HPDE6-E6E7 (cell line): Measurements from ENCODE around the gene GALC.

ENCODE experiments used
- DNase-seq: peaks from one replicate; pipeline ENCODE4 v3.0.0; 2011; ENCODE audit warnings: missing footprints; ENCODE audit errors: extremely low spot score

The GALC gene

DNA sequence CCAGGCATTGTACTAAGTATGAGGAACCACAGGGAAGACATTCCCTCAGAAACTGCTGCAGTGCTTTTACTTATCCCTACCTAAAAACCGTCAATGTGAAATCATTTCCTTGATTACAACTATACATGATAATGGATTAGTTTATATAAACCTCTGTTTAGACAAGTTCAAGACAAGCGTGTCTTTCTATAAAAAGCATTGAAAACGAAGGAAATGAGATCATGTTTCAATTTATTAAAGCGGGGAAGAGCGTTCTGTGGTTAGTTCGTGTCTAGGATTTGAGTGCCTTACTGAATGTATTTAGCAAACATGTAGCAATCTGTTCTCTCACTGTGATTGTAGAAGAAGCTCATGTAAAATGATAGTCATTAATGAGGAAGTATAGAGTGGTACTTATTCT, 37.5 kb downstream of the GALC start:
- DNase-seq = no peak

DNA sequence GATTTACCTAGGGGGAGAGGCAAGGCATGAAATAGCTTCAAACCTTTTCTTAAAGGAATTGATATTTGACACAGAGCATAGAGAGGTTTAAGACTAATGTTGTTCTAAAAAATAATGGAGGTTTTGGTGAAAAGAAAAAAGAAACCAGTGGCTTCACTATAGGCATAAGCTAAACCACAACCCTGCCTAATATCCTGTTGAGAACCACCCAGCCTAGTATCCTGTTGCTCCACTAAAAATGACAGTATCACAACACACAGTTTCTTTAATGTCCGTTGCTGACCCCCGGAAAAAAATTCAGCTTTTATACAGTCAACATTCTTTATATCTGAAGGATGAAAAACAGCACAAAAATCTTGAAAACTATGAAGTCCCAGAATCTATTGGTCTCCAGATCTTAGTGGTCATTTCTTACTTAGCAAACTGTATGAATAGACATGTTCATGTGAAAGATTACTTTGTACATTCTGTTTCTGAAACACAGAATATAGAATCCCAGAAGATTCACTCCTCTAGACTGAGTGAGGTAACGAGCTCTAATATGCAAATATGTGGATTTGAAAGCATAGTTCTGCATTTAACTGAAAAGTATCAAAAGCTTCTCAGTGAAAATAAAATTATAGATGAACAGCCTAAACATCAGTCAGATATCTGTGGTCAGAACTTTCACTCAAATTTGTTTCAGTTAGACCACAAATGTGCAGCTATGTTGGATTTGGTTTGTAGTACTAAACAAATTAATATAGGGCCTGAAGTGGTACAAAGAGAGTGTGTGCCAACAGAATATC, 40.5 kb downstream of the GALC start:
- DNase-seq = no peak

DNA sequence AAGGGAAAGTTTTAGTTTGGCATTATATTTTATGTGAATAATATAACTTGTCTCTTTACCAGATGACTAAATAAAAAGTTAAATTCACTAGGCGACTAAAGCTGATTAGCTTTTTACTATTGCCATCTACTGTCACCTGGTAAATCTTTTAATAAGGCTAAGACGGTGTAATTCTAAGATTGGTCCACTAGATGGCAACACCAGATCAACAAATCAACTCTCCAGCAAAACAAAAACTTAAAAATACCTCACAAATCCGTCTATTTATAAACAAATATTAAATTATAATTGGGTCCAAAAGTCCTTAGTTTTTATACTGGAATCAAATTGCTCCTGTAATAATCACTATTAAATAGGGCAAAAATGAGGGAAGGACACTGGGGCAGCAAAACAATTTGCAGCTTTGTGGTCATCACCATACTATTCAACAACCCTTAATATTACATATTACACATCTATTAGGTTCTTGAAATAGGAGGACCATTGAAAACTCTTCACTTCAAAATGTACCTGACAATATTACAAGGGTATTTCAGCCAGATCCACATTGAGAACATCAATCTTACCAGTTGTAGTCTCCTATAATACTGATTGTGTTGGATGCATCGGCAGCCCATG, 47.9 kb downstream of the GALC start:
- no peak for DNase-seq

DNA sequence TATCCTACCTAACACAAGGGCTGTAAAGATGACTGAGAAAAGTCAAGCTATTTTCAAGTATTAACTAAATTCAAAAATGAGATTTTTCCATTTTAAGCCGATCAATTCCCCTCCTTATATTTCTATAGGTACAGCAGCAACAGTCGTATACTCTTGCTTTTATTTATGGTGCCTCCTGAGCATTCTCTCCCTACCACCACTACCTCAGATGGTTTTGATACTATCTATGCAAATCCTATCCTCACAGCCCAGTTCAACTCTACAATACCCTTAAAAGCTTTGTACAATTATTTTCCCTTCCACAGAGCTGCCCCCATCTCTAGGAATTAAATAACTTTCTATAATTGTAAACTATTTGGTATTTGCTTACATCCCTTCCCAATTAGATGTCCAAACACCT, 52.1 kb downstream of the GALC start:
- no peak for DNase-seq

DNA sequence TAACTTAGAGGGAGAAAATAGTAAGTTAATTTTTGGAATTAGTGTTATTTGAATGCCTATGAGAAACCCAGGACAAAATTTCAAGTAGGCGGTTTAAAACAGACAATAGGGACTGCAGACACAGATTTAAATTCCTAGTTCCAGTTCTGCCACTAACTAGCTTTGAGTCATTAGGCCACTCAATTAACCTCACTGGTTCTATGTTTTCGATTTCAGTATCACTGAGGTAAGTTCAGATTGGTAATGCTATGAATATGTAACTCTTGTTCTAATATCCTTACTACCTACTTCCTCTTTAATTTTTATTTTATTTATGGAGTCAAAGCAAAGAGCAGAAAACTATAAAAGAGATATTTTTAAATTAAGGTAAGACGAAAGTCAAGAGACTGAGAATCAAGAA, 52.6 kb downstream of the GALC start:
- no peak for DNase-seq

DNA sequence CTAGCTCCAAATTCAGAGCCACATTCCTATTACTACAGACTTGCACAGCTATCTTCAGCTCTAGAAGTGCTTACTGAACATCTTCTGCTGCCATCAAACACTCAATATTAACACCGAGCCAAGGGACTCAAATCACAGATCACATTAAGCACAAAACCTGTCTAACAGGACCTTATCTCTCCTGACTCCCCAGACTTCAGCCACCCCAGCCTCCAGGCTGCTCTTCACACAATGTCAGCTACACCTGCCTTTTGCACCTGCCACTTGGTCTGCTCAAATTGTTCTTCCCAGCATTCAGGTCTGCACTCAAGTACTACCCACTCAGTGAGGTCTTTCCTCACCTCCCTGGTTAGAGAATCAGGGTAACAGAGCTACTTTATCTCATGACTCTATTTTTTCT, 57.1 kb downstream of the GALC start:
- no peak for DNase-seq

DNA sequence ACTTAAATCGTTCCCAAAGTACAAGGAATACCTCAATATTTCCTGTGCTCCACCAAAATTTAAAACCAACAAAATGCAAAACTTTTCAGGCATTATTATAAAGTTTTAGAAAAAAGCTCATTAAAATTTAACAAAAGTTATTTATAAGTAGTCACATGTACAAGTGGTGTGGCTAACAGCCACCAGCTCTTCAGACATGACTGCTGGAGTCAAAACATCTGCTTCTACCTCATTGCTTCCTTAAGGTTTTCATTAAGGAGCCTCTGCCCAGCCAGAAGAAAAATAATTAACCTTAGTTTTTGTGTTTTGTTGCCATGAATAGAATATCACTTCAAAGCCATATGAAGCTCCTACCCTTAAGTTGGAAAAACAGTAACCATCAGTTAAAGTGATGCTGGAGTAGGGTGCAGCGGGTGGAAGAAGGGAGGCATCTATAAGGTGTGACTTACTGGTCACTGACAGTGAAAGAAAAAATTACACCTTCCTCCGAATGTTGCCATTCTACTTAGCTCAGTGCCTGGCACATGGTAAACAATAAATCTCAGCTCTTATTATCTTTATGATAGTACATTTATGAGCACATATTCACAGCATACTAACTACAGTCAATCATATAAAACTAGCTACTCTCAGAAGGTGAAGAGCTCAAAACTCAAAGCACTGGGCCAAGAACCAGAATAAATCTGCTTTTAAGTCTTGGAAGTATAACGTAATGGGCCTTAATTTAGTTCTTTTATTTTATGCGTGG, 57.7 kb downstream of the GALC start:
- DNase-seq = no peak

DNA sequence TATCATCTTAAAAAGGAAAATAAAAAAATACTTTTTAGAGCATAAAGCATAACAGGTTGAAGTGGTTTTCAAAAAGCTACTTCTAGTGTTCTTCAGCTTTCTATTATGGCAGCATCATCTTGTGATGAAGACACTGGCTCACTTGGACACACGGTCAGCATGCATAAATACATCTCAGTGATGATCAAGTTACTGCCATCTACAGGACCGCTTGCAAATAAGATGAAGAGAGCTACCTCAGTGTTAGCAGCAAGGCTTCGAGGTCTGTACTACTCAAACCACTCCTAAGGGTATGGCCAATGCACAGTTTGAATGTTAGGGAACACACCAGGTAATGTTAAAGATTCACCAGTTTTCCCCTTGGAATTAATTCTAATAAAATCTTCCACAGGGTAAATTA, 58.8 kb downstream of the GALC start:
- no peak for DNase-seq

DNA sequence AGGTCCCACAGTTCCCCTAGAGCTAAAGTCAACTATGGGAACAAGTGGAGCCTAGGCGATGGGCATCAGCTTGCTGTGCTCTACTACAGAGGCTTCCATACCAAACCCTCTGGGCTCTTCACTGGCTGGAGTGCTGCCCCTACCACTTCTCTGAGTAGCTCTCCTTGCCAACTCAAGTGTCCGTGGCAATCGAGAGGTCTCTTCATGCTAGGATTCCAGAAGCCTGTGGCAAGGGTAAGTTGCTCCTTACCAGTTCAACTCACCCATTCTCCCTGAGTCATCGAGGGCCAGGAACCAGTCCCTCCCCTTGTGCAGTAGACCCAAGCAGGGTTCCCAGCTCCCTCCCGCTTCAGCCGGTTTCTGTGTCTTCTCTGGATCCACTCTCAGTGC, 76.1 kb downstream of the GALC start:
- no peak for DNase-seq

DNA sequence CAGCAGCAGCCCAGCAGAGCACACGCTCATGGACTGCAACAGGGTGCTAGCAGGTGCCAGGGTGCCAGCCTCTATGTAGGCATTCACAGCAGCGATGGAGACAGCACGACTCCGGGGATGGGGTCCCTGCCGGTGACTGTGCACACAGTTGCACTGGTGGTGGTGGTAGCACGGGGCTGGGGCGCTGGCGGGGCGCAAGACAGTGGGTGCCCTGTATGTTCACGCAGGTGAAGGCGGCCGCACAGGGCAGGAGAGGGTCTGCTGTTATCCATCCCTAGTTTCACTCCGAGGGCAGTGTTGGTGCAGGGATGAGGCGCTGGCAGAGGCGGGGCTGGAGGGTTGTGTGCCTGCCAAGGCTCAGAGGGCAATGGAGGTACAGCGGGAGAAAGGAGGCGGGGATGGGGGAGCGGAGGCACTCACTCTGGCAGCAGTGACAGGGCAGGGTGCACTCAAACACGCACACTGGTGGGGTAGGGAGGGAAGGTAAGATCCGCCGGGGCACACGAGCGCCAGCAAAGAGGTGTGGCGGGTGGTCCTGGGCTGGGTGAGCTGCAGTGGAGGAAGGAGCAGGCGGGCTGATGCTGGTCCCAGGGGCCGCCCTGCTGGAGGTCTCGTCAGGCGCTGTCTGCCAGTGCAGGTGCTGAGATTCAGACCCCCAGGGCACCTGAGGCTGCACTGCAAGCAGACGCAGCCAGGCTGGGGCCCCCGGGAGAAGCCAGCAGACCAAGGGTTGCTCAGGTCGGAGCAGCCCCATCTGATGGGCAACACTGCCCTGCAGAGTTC, 76.7 kb downstream of the GALC start:
- no peak for DNase-seq

DNA sequence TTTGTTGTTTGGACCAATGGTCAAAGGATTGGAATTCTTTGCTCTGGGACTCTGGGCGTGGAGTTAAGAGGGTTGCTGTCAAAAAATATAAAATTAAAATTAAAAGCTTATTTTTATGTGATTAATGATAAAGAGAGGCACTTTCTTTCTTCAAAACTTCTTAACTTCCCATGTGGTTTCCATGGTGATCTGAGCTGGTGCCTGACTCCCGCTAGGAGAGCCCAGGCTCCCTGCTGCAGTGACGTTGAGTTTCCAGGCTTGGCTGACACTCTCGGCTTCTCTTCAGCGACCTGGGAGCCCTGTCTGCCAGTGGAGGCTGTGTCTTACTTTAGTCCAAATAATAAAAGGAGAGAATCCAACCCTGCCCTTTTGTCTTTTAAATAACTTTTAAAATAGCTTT, 84.4 kb downstream of the GALC start:
- DNase-seq = no peak

DNA sequence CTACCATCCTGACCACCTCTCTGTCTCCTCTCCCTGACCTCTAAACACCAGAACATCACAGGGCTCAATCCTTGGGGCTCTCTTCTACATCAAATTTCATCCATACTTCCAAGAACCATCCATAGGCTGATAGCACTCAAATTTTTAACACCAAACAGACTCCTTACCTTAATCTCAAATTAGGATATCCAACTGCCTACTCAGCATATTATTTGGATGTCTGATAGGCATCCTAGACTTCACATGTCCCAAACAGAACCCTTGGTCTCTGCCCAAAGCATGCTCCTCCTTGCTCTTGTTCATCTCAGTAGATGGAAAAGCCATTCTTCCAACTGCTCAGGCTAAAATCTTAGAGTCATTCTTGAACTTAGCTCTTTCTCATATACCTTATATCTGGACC, 91.3 kb downstream of the GALC start:
- DNase-seq = no peak

DNA sequence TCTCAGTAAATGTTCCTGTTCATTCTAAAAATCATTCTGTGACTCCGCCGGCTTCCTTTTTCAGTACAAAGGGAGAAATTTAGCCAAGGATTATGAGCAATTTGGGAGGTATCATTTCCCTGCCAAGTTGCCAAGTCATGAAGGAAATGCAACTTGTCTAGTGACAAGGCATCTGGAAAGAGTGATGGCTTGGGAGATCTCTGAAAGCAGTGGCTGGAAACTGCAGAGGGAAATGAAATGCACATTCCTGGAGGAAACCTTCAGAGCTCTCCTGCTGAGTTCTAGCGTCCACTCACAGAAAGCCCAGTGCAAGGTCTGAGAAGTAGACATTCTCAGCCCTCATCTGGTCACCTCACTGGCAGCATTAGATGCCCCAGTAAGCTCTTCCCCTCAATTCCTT, 91.7 kb downstream of the GALC start:
- DNase-seq = no peak

DNA sequence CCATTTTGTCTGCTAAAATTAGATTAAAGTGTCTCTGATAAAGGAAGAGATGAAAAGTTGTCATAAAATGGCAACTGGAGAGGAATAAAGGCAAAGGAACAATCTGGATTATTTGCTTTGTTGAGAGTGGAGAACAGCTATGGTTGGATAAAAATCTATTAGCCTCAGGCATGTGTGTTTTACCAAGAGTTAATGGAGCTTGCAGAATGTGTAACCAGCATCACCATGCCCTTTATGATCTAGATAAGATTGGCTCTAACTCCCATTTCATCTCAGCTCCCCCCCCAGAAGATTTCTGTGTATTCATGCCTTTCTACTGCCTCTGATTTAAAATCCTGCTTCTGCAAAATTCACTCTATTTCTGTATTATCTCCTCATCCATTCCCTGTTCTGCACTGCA, 93.8 kb downstream of the GALC start:
- DNase-seq = no peak

DNA sequence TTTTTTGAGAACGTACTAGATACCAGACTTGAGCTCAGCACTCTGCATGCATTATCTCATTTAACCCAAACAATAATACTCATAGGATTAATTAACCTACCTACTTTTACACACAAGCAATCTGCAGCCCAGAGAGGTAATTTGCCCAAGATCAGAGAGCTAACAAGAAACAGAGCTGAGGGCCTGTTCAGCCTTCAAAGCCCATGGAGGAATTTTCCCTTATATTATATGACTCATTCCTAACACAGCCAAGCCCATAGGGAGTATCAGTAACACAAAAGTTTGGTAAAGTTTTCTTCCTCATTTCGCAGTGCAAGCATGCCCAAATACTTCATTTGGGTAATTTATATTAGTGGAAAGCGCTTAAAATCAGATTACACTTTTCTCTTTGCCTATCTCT, 94.7 kb downstream of the GALC start:
- no peak for DNase-seq

DNA sequence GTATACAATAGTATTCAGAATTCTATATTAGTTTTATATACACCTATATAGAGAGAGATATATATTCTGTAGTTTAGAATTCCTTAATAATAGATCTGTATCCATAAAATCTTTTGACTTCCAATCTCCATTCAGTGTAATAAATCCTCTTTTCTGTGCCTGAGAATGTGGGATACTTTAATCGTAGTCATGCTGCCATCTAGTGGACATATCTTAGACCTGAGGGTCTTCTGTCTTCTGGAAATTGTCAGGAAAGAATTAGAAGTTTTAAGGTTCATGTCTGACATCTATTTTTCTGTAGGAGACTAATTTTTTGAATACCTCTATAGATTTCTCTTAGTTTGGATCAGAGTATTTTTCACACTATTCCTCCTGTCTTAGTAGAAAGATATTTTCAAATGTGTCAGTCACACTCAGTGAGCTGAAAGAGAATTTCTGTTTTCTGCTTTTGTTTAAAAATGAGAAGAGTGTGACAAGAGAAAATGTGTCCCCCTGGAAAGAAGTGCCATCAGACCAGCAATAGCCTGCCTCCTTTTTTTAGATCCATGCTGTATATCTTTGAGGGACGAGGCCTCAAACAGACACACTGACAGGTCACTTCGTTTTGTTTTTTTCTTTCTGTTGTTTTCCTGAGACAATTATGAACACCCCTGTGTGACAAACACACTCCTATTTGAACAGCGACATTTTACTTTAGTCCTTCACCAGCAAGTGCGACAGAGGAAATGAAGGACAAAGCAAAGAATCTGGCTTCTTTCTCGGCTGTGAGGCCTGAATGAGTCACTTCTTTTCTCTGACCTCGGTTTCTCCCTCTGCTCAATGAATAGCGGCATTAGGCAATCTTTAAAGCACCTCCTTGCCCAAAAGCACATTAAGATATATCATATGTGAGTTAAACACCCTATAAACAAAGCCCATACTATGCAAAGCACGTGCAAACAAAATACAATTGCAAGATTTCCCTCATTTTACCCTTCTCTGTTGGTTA, 96.3 kb downstream of the GALC start:
- DNase-seq = peak; percentile 32

DNA sequence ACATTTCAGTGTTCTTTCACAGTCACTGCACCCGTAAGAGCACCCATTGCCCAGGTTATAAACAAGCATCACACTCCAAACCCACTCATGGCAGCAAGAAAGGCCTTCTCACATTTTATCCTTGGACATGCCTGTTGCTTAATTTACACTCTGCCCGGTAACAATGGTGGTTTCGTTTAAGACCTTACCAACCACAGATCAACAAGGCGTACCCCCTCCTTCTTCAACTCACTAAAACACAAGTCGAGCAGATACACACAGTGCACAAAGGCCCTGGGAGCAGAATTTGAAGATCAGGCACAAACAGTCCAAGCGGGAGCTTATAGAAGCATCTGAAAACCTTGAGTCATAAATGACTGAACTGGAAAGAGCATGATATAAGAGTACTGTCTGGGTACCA, 98.1 kb downstream of the GALC start:
- no peak for DNase-seq

DNA sequence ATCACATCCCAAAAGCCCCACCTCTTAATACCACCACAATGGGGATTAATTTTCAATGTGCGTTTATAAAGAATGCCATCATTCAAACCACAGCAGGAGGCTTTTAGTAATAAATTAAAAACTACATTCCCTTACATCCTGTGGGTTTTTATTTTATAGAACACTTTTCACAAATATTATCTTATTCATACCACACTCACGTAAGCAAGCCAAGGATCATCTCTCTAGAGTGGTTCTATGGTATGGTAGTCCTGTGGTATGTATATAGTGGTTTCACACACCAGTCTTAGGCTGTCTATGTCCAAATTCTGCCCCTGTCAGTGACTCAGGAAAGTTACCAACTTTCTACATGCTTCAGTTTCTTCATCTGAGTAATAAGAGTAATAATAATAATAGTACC, 100.2 kb downstream of the GALC start:
- no peak for DNase-seq

DNA sequence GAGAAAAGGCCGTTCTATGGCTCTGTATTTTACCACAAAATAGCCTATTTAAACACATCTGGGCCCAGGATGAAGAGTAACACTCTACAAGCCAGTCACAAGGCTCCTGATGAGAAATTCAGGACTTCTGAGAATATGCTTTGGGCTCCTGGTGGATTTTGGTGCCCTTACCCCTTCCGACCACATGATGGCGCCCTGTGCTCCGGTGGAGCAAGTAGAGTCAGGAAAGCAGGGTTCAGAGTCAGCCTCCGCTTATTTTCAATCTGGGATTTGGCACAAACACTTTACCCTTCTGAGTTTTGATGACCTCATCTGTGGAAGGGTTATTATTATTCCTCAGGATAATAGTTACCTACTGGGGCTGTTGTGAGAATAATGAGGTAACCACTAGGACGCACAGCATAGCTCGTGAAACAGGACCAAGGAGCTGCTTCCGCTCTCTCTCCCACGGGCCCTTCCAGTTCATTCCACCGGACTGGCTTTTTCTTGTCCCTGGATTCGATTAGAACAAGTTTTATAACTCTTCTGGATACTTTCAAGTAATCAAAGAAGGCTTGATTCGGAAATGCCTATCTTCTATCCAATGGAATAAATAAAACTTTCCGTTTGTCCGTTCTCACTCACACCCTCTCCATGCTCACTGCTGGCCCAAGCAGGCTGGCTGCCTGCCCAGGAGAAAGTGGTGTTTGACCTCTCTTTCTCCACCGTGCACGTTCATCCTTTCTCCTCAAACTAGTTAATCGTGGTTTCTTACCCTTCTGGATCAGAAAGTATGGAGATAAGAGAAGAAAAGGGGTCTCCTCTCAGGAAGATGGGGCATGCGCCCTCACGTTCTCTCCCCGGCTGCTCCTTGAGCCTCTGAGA, 104.6 kb downstream of the GALC start:
- DNase-seq = no peak

DNA sequence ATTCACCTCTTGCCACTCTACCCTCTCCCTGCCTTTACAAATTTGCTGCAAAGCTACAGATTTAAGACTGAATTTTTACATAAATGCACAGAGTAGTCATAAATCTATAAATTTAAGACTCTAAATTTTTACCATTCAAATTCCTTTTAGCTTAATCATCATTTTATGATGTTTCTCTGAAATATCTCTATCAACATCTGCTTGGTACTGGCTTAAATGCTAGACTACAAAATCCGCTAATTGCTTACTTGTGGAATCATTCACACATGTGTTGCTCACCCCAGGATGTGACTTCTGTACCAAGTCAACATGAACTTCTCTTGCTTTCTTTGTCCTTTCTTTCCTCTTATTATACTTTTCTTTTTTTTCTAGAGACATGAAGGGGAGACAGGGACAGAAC, 109.2 kb downstream of the GALC start:
- no peak for DNase-seq
